Mammary epithelial cell (primary cell): ENCODE results near the gene DNAH14.

ENCODE experiments used
- EZH2 ChIP-seq: IDR thresholded peaks from 2 replicates; pipeline ENCODE4 v1.6.1; 2012; ENCODE audit warnings: low read length, inconsistent platforms, borderline replicate concordance
- TF ChIP-seq, protein P1 (sequence below), 2 donors: IDR thresholded peaks in 1 of 2; conservative IDR thresholded peaks in 1 of 2; 2 replicates each; pipeline ENCODE4 v1.5.1; 2011 to 2012; ENCODE audit warnings: inconsistent platforms in 2 of 2, low read length in 2 of 2, mild to moderate bottlenecking in 2 of 2, control low read depth in 1 of 2, low read depth in 1 of 2; ENCODE audit not compliant: insufficient read depth in 1 of 2; ENCODE audit errors: extremely low read depth in 1 of 2

DNA sequence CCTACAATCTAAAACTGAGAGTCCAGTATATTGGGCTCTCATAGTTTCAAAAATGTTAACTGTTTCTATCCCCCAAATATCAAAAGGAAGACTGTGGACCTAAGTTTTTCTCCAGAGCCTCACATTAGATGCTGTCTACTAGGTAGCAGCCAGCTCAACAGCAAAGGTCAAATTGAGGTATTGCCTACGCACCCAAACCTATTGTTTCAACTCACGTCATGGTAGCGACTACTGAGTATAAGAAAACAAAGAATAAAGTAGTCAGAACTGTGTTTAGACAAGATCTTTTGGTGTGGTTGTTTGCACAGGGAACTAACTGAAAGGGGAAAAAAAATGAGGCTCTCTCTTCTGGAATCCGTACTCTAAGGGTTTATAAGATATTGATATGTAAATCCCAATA, 325.2 kb downstream of the DNAH14 start:
- TF ChIP-seq, protein P1, sequence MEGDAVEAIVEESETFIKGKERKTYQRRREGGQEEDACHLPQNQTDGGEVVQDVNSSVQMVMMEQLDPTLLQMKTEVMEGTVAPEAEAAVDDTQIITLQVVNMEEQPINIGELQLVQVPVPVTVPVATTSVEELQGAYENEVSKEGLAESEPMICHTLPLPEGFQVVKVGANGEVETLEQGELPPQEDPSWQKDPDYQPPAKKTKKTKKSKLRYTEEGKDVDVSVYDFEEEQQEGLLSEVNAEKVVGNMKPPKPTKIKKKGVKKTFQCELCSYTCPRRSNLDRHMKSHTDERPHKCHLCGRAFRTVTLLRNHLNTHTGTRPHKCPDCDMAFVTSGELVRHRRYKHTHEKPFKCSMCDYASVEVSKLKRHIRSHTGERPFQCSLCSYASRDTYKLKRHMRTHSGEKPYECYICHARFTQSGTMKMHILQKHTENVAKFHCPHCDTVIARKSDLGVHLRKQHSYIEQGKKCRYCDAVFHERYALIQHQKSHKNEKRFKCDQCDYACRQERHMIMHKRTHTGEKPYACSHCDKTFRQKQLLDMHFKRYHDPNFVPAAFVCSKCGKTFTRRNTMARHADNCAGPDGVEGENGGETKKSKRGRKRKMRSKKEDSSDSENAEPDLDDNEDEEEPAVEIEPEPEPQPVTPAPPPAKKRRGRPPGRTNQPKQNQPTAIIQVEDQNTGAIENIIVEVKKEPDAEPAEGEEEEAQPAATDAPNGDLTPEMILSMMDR (conservative IDR thresholded peaks at IDR 0.05 in 1 of 2, IDR thresholded peaks at IDR 0.05 in 1 of 2; ENCODE audit: extremely low read depth in 1 of 2, insufficient read depth in 1 of 2, low read depth in 1 of 2, low read length in 2 of 2), result no peak
- no peak for TF ChIP-seq EZH2
